HG03095 (cell line): Measurements from ENCODE around the gene HSPG2.

Experiments used
- ATAC-seq: cut with Tn5 transposase; IDR thresholded peaks from one replicate; pipeline ENCODE4 v1.9.1; 2021; ENCODE audit warnings: moderate library complexity; ENCODE audit not compliant: unreplicated experiment

HSPG2 gene

DNA sequence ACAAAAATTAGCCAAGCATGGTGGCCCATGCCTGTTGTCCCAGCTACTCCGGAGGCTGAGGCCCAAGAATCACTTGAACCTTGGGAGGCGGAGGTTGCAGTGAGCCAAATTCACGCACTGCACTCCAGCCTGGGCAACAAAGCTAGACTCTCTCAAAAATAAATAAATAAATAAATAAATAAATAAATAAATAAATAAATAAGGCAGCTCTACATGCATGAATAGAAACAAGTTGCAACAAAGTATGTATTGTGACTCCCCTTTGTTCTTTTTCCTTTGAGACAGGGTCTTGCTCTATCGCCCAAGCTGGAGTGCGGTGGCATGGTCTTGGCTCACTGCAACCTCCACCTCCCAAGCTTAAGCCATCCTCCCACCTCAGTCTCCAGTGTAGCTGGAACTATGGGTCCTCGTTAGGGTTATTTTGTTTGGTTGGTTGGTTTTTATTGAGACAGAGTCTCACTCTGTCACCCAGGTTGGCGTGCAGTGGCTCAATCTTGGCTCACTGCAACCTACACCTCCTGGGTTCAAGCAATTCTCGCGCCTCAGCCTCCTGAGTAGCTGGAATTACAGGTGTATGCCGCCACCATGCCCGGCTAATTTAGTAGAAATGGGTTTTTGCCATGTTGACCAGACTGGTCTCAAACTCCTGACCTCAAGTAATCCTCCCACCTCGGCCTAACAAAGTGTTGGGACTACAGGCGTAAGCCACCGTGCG, 162.1 kb downstream of the HSPG2 start:
- no peak for ATAC-seq

- ATAC-seq: no peak
These were observed 163.5 kb downstream of the HSPG2 start for GRCh38 chr1:21773585-21773984.
